NT2/D1 (cell line): ENCODE results near the gene EIF4E1B.
A peak's percentile ranks its signal among the peaks of the same experiment; 100 is the strongest.

Experiments used
- DNase-seq: peaks from one replicate; pipeline ENCODE4 v3.0.0-alpha.2; 2011; ENCODE audit warnings: low read depth, low spot score
- H3K27me3 ChIP-seq: 2 replicates; pipeline ENCODE4 v1.6.0; 2011; ENCODE audit warnings: mild to moderate bottlenecking; ENCODE audit not compliant: insufficient read length, insufficient read depth
- H3K36me3 ChIP-seq: 2 replicates; pipeline ENCODE4 v1.6.1; 2011; ENCODE audit warnings: mild to moderate bottlenecking, low read length, mixed read lengths; ENCODE audit not compliant: insufficient read depth, insufficient read length
- H3K4me1 ChIP-seq: 2 replicates; pipeline ENCODE4 v1.5.1; 2011; ENCODE audit not compliant: insufficient read depth, insufficient read length
- H3K4me3 ChIP-seq: 2 replicates; pipeline ENCODE4 v1.5.1; 2011; ENCODE audit warnings: low read depth; ENCODE audit not compliant: insufficient read length
- H3K9ac ChIP-seq: 2 replicates; pipeline ENCODE4 v1.6.0; 2011; ENCODE audit warnings: low read depth; ENCODE audit not compliant: insufficient read length
- H3K9me3 ChIP-seq: 2 replicates; pipeline ENCODE4 v1.5.1; 2011; ENCODE audit warnings: mild to moderate bottlenecking, low read length; ENCODE audit not compliant: insufficient read depth
- SUZ12 ChIP-seq: IDR thresholded peaks from 2 replicates; pipeline ENCODE4 v1.6.1; 2011; ENCODE audit not compliant: insufficient read length, insufficient read depth; ENCODE audit errors: extremely low read depth
- YY1 ChIP-seq: IDR thresholded peaks from 2 replicates; pipeline ENCODE4 v1.6.1; 2011; ENCODE audit not compliant: insufficient read length, insufficient read depth
- ZNF274 ChIP-seq: IDR thresholded peaks from 2 replicates; pipeline ENCODE4 v1.6.1; 2011; ENCODE audit warnings: mild to moderate bottlenecking, low read depth, low read length

The EIF4E1B gene

DNA sequence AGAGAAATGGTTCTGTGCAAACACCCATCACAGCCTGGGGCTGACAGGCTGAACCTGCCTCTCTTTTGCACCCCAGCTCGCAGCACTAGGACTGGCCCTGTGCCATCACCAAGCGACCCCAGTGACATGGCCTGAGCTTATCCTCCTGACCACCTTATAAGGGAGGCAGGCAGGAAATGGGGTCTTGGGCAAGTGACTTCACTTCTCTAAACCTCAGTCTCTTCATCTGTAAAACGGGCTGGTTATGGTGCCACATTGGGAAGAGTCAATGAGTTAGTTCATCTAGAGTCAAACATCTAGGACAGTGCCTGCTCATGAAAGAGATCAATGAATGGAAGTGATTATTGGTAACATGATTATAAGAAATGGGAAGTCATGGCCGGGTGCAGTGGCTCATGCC, 6.3 kb upstream of the EIF4E1B start:
- peaks cover 36% of the 10 kb centered on the region for H3K27me3 ChIP-seq
- DNase-seq, result no peak
- H3K9me3 ChIP-seq, result no peaks in the 10 kb centered on the region
- H3K4me3 ChIP-seq, result no peak overlapping the region
- H3K4me1 ChIP-seq, result peaks cover 15% of the 10 kb centered on the region
- no peaks in the 10 kb centered on the region for H3K36me3 ChIP-seq
- H3K9ac ChIP-seq, result no peak overlapping the region
- TF ChIP-seq ZNF274 (no peak), YY1 (no peak), SUZ12 (no peak)

DNA sequence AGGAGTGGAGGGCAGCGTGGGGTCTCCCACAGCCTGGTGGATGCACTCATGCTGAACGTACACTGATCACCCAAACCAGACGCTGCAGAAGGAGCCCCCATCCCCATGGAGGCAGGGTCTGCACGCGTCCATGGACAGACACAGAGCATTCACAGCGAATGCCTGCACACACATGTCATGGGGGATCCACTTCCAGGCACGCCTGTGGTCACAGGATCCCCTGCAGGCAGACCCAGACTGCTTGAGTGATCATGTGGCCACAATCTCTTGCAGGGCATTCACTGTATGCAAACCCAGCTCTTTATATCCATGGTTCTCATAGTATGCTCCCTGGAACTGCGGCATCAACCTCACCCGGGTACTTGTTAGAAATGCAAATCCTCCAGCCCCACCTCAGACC, 5.5 kb upstream of the EIF4E1B start:
- TF ChIP-seq YY1 (no peak), SUZ12 (no peak), ZNF274 (no peak)
- Histone ChIP-seq H3K36me3 (no peaks in the 10 kb centered on the region), H3K9me3 (no peaks in the 10 kb centered on the region), H3K9ac (no peak overlapping the region), H3K4me1 (peaks cover 12% of the 10 kb centered on the region), H3K27me3 (peaks cover 37% of the 10 kb centered on the region), H3K4me3 (no peak overlapping the region)
- no peak for DNase-seq

DNA sequence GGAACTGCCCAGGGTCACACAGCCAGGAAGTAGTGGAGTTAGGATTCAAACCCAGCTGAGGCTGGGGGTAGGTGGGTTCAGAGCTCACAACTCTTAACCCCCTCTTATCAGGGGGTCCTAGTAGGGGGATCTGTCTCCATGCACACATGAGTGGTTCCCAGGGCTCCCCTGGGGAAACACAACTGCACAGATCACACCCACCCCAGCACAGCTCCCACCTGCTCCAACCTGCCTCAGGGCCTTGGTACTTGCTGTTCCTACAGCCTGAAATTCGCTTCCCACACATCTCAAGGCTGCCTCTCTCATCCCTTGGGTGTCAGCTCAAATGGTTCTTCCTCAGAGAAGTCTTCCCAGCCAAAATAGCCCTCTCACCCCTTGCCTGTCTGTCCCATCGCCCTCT, 5.0 kb upstream of the EIF4E1B start:
- Histone ChIP-seq H3K9me3 (no peaks in the 10 kb centered on the region), H3K27me3 (peaks cover 35% of the 10 kb centered on the region)
- no peak for TF ChIP-seq SUZ12
- no peak for TF ChIP-seq ZNF274
- TF ChIP-seq YY1, result no peak

DNA sequence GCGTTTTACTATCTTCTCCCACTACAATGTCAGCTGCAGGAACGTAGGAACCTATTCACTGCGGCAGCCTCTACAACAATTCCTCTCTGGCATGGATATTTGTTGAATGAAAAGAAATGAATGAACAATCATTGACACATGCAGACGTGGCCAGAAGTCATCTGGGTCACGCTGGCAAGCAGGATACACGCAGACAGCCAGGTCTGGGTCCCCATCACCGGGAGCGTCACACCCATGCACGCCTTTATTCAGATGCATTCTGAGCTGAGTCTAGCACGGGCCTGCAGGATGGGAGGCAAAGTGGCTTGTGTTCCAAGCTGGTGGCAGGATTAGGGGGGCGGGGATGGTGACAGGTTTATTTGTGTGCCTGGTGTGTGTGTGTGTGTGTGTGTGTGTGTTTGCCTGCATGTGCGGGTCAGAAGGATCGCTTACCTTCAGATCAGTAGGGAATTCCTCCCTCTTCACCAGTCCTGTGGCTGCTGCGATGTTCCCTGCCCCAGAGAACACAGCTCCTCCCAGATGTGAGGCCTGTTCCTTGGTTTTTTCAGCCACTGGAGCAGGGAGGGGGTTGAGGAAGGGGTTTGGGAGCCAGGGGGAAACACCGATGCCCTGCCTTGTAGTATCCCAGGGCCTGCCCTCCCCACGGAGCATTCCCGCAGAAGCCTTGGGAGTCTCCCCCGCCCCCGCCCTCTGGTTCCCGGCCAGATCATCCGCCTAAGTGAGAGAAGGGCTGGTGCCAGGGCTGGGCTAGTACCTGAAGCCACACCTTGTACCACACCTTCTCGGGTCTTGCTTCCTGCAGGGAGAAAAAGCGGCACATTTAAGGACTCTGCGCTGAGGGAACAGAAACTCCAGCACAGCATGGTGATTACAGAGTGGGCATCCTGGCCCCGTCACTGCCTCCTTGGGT, 4.3 kb upstream of the EIF4E1B start:
- no peak for TF ChIP-seq ZNF274
- no peak for TF ChIP-seq YY1
- no peak for TF ChIP-seq SUZ12
- no peak for DNase-seq
- H3K9ac ChIP-seq, result no peak overlapping the region
- H3K4me3 ChIP-seq, result no peak overlapping the region
- H3K9me3 ChIP-seq, result no peaks in the 10 kb centered on the region
- H3K27me3 ChIP-seq, result peaks cover 35% of the 10 kb centered on the region
- H3K4me1 ChIP-seq, result peaks cover 8% of the 10 kb centered on the region
- no peaks in the 10 kb centered on the region for H3K36me3 ChIP-seq

More for the DNA sequence above, 5.0 kb upstream of the EIF4E1B start:
- H3K4me1 ChIP-seq, result peaks cover 12% of the 10 kb centered on the region
- no peak overlapping the region for H3K4me3 ChIP-seq
- H3K9ac ChIP-seq, result no peak overlapping the region
- H3K36me3 ChIP-seq, result no peaks in the 10 kb centered on the region
- no peak for DNase-seq

DNA sequence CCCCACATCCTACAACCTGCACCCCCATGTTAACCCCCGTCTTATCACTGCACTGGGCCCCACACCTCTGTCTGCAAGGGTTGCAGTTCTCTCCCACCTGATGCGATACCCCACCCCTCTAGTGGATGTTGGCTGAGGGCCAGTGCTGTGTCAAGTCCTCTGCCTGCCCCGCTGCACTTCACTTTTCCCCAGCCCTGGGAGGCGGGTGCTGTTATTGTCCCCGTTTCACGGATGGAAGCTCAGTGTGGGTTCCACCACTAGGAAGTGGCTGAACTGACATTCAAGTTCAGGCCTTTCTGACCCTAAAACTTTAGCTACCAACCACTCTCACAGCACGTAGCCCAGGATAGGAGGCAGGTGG, 3.6 kb upstream of the EIF4E1B start:
- Histone ChIP-seq H3K4me3 (no peak overlapping the region), H3K36me3 (no peaks in the 10 kb centered on the region), H3K9me3 (no peaks in the 10 kb centered on the region), H3K4me1 (peaks cover 8% of the 10 kb centered on the region), H3K9ac (no peak overlapping the region), H3K27me3 (peaks cover 38% of the 10 kb centered on the region)
- TF ChIP-seq SUZ12, result no peak
- no peak for TF ChIP-seq YY1
- DNase-seq, result no peak

DNA sequence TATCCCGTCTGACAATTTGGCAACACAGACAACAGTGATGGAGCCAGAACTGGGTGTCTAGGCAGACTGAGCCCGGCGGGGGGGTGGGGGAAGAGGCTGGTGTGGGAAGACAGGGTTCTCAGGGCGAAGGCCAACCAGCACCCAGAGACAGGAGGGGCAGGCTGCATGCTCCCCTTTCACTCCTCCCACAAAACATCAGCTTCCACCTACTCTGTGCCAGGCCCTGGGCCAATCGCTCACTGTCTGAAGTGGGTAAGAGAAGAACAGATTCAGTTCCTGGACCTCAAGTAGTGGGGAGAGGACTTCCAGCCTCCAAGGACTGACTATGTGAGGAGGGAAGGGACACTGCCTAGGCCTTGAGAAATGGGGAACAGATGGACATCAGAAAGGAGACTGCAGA, 2.9 kb upstream of the EIF4E1B start:
- Histone ChIP-seq H3K27me3 (peaks cover 39% of the 10 kb centered on the region), H3K9me3 (no peaks in the 10 kb centered on the region), H3K4me1 (peaks cover 8% of the 10 kb centered on the region), H3K4me3 (no peak overlapping the region), H3K36me3 (no peaks in the 10 kb centered on the region), H3K9ac (peak overlapping the region; percentile 10)
- TF ChIP-seq ZNF274, result no peak
- TF ChIP-seq YY1, result no peak
- TF ChIP-seq SUZ12, result no peak
- DNase-seq, result no peak

DNA sequence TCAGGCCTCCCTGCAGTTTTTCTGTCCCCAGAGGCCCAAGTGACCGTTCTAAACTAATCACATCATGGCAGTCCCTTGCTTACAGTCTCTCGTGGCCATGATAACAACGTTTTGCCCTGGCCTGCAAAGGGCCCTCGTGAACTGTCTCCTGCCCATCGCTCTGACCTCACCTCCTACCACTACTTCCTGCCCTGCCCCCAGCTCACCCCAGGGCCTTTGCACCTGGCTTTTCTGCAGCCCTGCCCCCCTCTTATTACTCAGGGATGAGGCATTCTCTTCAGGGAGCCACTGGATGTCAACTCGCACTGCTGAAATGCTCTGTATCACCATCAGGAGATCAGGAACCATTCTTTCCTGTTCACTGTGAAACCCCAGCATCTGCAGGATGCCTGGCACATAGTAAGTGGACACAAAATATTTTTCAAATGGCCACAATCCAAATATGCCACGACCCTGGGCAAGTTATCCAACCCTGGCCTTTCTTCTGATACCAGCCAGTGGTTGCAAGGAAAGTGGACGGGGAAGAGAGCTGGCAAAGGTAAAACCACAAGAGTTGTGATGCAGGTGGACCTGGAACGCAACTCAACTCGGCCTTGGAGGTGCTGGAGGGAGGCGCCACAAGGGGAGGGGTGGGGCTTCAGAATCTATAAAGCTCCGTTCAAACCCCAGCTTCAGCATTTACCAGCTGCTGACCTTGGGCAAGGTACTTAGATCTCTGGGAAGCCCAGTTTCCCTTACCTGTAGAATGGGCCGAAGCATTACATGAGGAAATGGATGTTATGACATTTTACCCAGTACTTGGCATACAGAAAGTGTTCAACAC, 1.9 kb upstream of the EIF4E1B start:
- TF ChIP-seq ZNF274, result no peak
- TF ChIP-seq SUZ12, result no peak
- no peak for TF ChIP-seq YY1
- Histone ChIP-seq H3K4me3 (no peak overlapping the region), H3K4me1 (peaks cover 8% of the 10 kb centered on the region), H3K9ac (no peak overlapping the region), H3K9me3 (no peaks in the 10 kb centered on the region), H3K36me3 (no peaks in the 10 kb centered on the region), H3K27me3 (peaks cover 39% of the 10 kb centered on the region)
- no peak for DNase-seq
